Common myeloid progenitor, CD34-positive (primary cell): Measurements from ENCODE around the gene ASTN2.

Experiments
- CTCF ChIA-PET: fragments of 350-600 bp; sonication (Branson Sonifier 250); formaldehyde crosslinking; loops from one replicate; lab custom pipeline; 2021; ENCODE audit warnings: antibody characterized with exemption; lab: Charles Lee
- POLR2A ChIA-PET: fragments of 350-600 bp; sonication (Branson Sonifier 250); formaldehyde crosslinking; loops from one replicate; lab custom pipeline; 2021; ENCODE audit warnings: antibody characterized with exemption; lab: Charles Lee
- DNase-seq, 3 donors: peaks; one replicate each; pipeline versions ENCODE4 v3.0.0 to v3.0.0-alpha.2; 2013
- H3K27ac ChIP-seq, 2 experiments: 1 replicate in 1 of 2; 2 replicates in 1 of 2; pipeline ENCODE4 v1.7.0; 2013; ENCODE audit warnings: inconsistent platforms in 2 of 2, low read length in 2 of 2, mild to moderate bottlenecking in 2 of 2, low read depth in 1 of 2, moderate library complexity in 1 of 2; ENCODE audit not compliant: severe bottlenecking in 2 of 2, insufficient read depth in 1 of 2, poor library complexity in 1 of 2
- H3K27me3 ChIP-seq, 5 experiments: replicated peaks in 2 of 5; 1 replicate in 3 of 5; 2 replicates in 2 of 5; pipeline versions ENCODE4 v1.6.1 to v1.7.0; 2013; ENCODE audit warnings: low read length in 4 of 5, mild to moderate bottlenecking in 2 of 5, moderate library complexity in 2 of 5, inconsistent platforms in 1 of 5; ENCODE audit not compliant: insufficient read depth in 5 of 5, control insufficient read depth in 4 of 5
- H3K36me3 ChIP-seq, 4 experiments: 1 replicate in 2 of 4; 2 replicates in 2 of 4; pipeline versions ENCODE4 v1.6.1 to v1.7.0; 2013; ENCODE audit warnings: low read length in 3 of 4, control low read depth in 1 of 4, mild to moderate bottlenecking in 1 of 4; ENCODE audit not compliant: control insufficient read depth in 4 of 4, insufficient read depth in 4 of 4
- H3K4me1 ChIP-seq, 4 experiments: 1 replicate in 3 of 4; 2 replicates in 1 of 4; pipeline versions ENCODE4 v1.6.1 to v1.7.1; 2013; ENCODE audit warnings: low read length in 3 of 4, mild to moderate bottlenecking in 3 of 4, control low read depth in 1 of 4, inconsistent platforms in 1 of 4, moderate library complexity in 1 of 4; ENCODE audit not compliant: control insufficient read depth in 4 of 4, insufficient read depth in 4 of 4; ENCODE audit errors: control extremely low read depth in 1 of 4
- H3K4me3 ChIP-seq, 7 experiments: 1 replicate in 4 of 7; 2 replicates in 3 of 7; pipeline versions ENCODE4 v1.5.1 to v1.7.0; 2013; ENCODE audit warnings: mild to moderate bottlenecking in 7 of 7, low read length in 6 of 7, moderate library complexity in 6 of 7, inconsistent platforms in 2 of 7, low read depth in 2 of 7, control low read depth in 1 of 7; ENCODE audit not compliant: insufficient read depth in 4 of 7, control insufficient read depth in 1 of 7; ENCODE audit errors: extremely low read depth in 1 of 7
- H3K9me3 ChIP-seq, 5 experiments: 1 replicate in 4 of 5; 2 replicates in 1 of 5; pipeline versions ENCODE4 v1.6.1 to v1.7.1; 2013; ENCODE audit warnings: low read length in 4 of 5, mild to moderate bottlenecking in 2 of 5, inconsistent platforms in 1 of 5, low read depth in 1 of 5, moderate library complexity in 1 of 5; ENCODE audit not compliant: control insufficient read depth in 4 of 5, insufficient read depth in 2 of 5; ENCODE audit errors: control extremely low read depth in 1 of 5
- WGBS: methylation state at CpG from one replicate; pipeline ENCODE4 v1.1.5; 2013; ENCODE audit not compliant: insufficient coverage; 5-methylcytosine and 5-hydroxymethylcytosine counted together

ASTN2 gene

GRCh38 chr9:117187498-117187897 lies 227.4 kb downstream of the ASTN2 start:
- H3K9me3 ChIP-seq: no peaks in the 10 kb centered on the region
- POLR2A ChIA-PET: no interaction called here
- no peaks in the 10 kb centered on the region for H3K27me3 ChIP-seq
- H3K4me3 ChIP-seq: no peak overlapping the region
- DNase-seq: no peak
- no peaks in the 10 kb centered on the region for H3K4me1 ChIP-seq
- CTCF ChIA-PET: no interaction called here
- no peak overlapping the region for H3K27ac ChIP-seq
- no peaks in the 10 kb centered on the region for H3K36me3 ChIP-seq
- WGBS: 90% methylated on average over 2 of the region's 2 CpGs

GRCh38 chr9:117184173-117184572 lies 230.7 kb downstream of the ASTN2 start:
- Histone ChIP-seq H3K9me3 (peaks cover 0 to 4% (median 0%) of the 10 kb centered on the region in 5 experiments), H3K4me1 (no peaks in the 10 kb centered on the region), H3K27ac (no peak overlapping the region), H3K27me3 (no peaks in the 10 kb centered on the region), H3K36me3 (no peaks in the 10 kb centered on the region), H3K4me3 (no peak overlapping the region)
- CTCF ChIA-PET: no interaction called here
- 80% methylated on average over 7 of the region's 7 CpGs for WGBS
- DNase-seq: no peak
- POLR2A ChIA-PET: no interaction called here

- Histone ChIP-seq H3K27me3 (no peaks in the 10 kb centered on the region), H3K4me3 (no peak overlapping the region), H3K4me1 (no peaks in the 10 kb centered on the region), H3K36me3 (no peaks in the 10 kb centered on the region), H3K27ac (no peak overlapping the region), H3K9me3 (peaks cover 0 to 4% (median 0%) of the 10 kb centered on the region in 5 experiments)
- DNase-seq: no peak
- POLR2A ChIA-PET: no interaction called here
- CTCF ChIA-PET: no interaction called here
- WGBS: no CpG with 5 or more reads among the region's 2 CpGs
Observed at GRCh38 chr9:117182046-117182445, 232.8 kb downstream of the ASTN2 start.

GRCh38 chr9:117180896-117181445 lies 233.9 kb downstream of the ASTN2 start:
- Histone ChIP-seq H3K9me3 (peaks cover 0 to 4% (median 0%) of the 10 kb centered on the region in 5 experiments), H3K27me3 (no peaks in the 10 kb centered on the region), H3K4me1 (no peaks in the 10 kb centered on the region), H3K27ac (no peak overlapping the region), H3K36me3 (no peaks in the 10 kb centered on the region), H3K4me3 (no peak overlapping the region)
- 100% methylated on average over 1 of the region's 2 CpGs for WGBS
- ChIA-PET CTCF (no interaction called here), POLR2A (no interaction called here)
- DNase-seq: no peak

- H3K27ac ChIP-seq: no peak overlapping the region
- H3K36me3 ChIP-seq: no peaks in the 10 kb centered on the region
- CTCF ChIA-PET: no interaction called here
- POLR2A ChIA-PET: no interaction called here
- H3K9me3 ChIP-seq: peaks cover 0 to 4% (median 0%) of the 10 kb centered on the region in 5 experiments
- no peak overlapping the region for H3K4me3 ChIP-seq
- H3K4me1 ChIP-seq: no peaks in the 10 kb centered on the region
- no peak for DNase-seq
- no peaks in the 10 kb centered on the region for H3K27me3 ChIP-seq
- 85% methylated on average over 2 of the region's 5 CpGs for WGBS
Observed at GRCh38 chr9:117178596-117179375, 236.1 kb downstream of the ASTN2 start.

- DNase-seq: no peak
- H3K27ac ChIP-seq: no peak overlapping the region
- no peaks in the 10 kb centered on the region for H3K9me3 ChIP-seq
- no peaks in the 10 kb centered on the region for H3K27me3 ChIP-seq
- POLR2A ChIA-PET: no interaction called here
- H3K36me3 ChIP-seq: no peaks in the 10 kb centered on the region
- H3K4me1 ChIP-seq: peaks cover 0 to 6% (median 0%) of the 10 kb centered on the region in 4 experiments
- WGBS: 100% methylated on average over 1 of the region's 2 CpGs
- no peak overlapping the region for H3K4me3 ChIP-seq
- CTCF ChIA-PET: no interaction called here
Observed at GRCh38 chr9:117170567-117170966, 244.3 kb downstream of the ASTN2 start.

- no peak overlapping the region for H3K27ac ChIP-seq
- H3K36me3 ChIP-seq: no peaks in the 10 kb centered on the region
- H3K4me1 ChIP-seq: peaks cover 0 to 6% (median 0%) of the 10 kb centered on the region in 4 experiments
- peak overlapping the region in 1 of 7 experiments; percentile 19 for H3K4me3 ChIP-seq
- CTCF ChIA-PET: no interaction called here
- WGBS: 40% methylated on average over 1 of the region's 4 CpGs
- H3K27me3 ChIP-seq: no peaks in the 10 kb centered on the region
- DNase-seq: peak in 1 of 3 donors; percentile 3
- no peaks in the 10 kb centered on the region for H3K9me3 ChIP-seq
- POLR2A ChIA-PET: no interaction called here
Observed at GRCh38 chr9:117169089-117169621, 245.7 kb downstream of the ASTN2 start.
